Breast epithelium (tissue), 3 donors: ENCODE measurements around the gene AQP11.

Source experiments
- CTCF ChIP-seq, 3 donors: fragments of 450-650 bp; IDR thresholded peaks; one replicate each; pipeline ENCODE4 v1.5.1; 2016 to 2017; ENCODE audit warnings: antibody characterized with exemption in 3 of 3, mild to moderate bottlenecking in 3 of 3, moderate library complexity in 3 of 3
- POLR2A ChIP-seq: fragments of 450-650 bp; IDR thresholded peaks from one replicate; pipeline ENCODE4 v1.6.1; 2016; ENCODE audit warnings: antibody characterized with exemption, mild to moderate bottlenecking, moderate library complexity
- POLR2AphosphoS5 ChIP-seq, 3 donors: sonication (generic); formaldehyde crosslinking; IDR thresholded peaks; one replicate each; pipeline ENCODE4 v1.6.1; 2017; ENCODE audit warnings: antibody characterized with exemption in 3 of 3

GRCh38 chr11:77560605-77561004 lies 29.1 kb upstream of the AQP11 start:
- TF ChIP-seq CTCF (IDR thresholded peaks at IDR 0.05), result no peak
- TF ChIP-seq POLR2AphosphoS5 (IDR thresholded peaks at IDR 0.05), result no peak
- TF ChIP-seq POLR2A, result no peak
